Measurements from ENCODE around the gene SPATS2. TPM values are rescaled to one million over a fixed set of nuclear protein-coding genes. Genes with fewer than 3 reads are reported as not detected.

SPATS2 gene
- total RNA-seq, 2 experiments from 2014 or later: 22.7 to 36.4 TPM

DNA sequence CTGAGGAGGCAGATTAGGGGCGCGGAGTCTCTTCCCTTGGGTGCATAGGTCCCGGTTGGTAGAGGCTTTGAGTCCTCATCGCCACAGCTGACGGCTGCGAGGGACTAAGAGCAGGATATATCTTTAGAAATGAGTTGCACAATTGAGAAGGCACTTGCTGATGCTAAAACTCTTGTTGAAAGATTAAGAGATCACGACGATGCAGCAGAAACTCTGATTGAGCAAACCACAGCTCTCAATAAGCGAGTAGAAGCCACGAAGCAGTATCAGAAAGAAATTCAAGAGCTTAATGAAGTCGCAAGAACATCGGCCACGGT is 22.1 kb downstream of the SPATS2 start:
- TF ChIP-seq CTCF (conservative IDR thresholded peaks at IDR 0.05; ENCODE audit: low read length) (no peak), EZH2phosphoT487 (IDR thresholded peaks at IDR 0.05; ENCODE audit: borderline replicate concordance, low read depth, low read length) (no peak)
- Histone ChIP-seq H3K36me3 (ENCODE audit: insufficient read depth, low read length) (peaks cover 18% of the 10 kb centered on the region; the same call in 1 of the 2 replicates), H3K4me3 (ENCODE audit: low read depth, low read length, poor library complexity, severe bottlenecking) (no peak overlapping the region), H2AFZ (ENCODE audit: low read length) (no peak overlapping the region), H4K20me1 (ENCODE audit: insufficient read depth, low read length) (no peaks in the 10 kb centered on the region), H3K9me3 (ENCODE audit: low read length) (no peaks in the 10 kb centered on the region), H3K9me2 (ENCODE audit: insufficient read depth, low read length) (no peaks in the 10 kb centered on the region), H3K4me2 (ENCODE audit: low read length) (no peak overlapping the region), H3K27ac (ENCODE audit: low read depth, low read length, poor library complexity, severe bottlenecking) (no peak overlapping the region), H3K4me1 (ENCODE audit: insufficient read depth, low read length, poor library complexity, severe bottlenecking) (no peaks in the 10 kb centered on the region), H3K79me2 (ENCODE audit: insufficient read depth, low read depth, low read length) (peaks cover 18% of the 10 kb centered on the region; the same call in 1 of the 2 replicates)
- DNase-seq (ENCODE audit: low spot score): no peak
- CTCF ChIA-PET (ENCODE audit: unreplicated experiment): no interaction called here
- intact Hi-C loops (cut with micrococcal nuclease; ENCODE audit: unreplicated experiment): no loop called here
- POLR2A ChIA-PET: no interaction called here
- BruUV-seq (replicated peaks): no TSS peak

DNA sequence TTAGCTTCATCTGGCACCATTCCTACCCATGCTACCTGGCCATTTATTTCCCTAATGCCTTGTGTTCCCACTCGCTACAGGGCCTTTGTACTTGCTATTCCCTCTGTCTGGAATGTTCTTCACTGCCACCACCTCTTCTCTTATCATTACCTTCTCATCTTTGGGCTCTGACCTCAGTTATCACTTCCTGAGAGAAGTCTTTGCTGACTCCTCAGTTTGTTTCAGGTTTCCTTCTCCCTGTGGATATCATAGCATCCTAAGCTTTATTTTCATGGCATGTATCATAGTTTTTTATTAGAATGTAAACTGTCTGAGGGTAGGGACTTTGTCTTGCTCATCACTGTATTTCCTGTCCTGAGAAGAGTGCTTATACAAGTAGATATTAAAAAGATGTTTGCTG is 29.7 kb downstream of the SPATS2 start:
- ChIA-PET POLR2A (interaction anchor here (0.6 to 2.3 kb wide), 5 partner anchors 9 to 72 kb away, joined by 3 to 7 read pairs (median 3); no protein-coding TSS in a partner anchor), CTCF (ENCODE audit: unreplicated experiment) (interaction anchor here (0.8 kb wide), 1 partner anchor 204 kb away, joined by 3 read pairs; no protein-coding TSS in a partner anchor)
- Histone ChIP-seq H3K36me3 (ENCODE audit: insufficient read depth, low read length) (no peaks in the 10 kb centered on the region), H3K4me2 (ENCODE audit: low read length) (no peak overlapping the region), H3K27ac (ENCODE audit: low read depth, low read length, poor library complexity, severe bottlenecking) (no peak overlapping the region), H3K79me2 (ENCODE audit: insufficient read depth, low read depth, low read length) (peaks cover 5% of the 10 kb centered on the region; the same call in 1 of the 2 replicates), H3K9me3 (ENCODE audit: low read length) (no peaks in the 10 kb centered on the region), H3K9me2 (ENCODE audit: insufficient read depth, low read length) (no peaks in the 10 kb centered on the region), H3K4me3 (ENCODE audit: low read depth, low read length, poor library complexity, severe bottlenecking) (no peak overlapping the region), H2AFZ (ENCODE audit: low read length) (no peak overlapping the region), H4K20me1 (ENCODE audit: insufficient read depth, low read length) (no peaks in the 10 kb centered on the region; the same call in 1 of the 2 replicates), H3K4me1 (ENCODE audit: insufficient read depth, low read length, poor library complexity, severe bottlenecking) (no peaks in the 10 kb centered on the region)
- DNase-seq (ENCODE audit: low spot score): no peak
- intact Hi-C loops (cut with micrococcal nuclease; ENCODE audit: unreplicated experiment): no loop called here
- no peak for TF ChIP-seq EZH2phosphoT487 (IDR thresholded peaks at IDR 0.05; ENCODE audit: borderline replicate concordance, low read depth, low read length)
- TF ChIP-seq CTCF (conservative IDR thresholded peaks at IDR 0.05; ENCODE audit: low read length): no peak
- BruUV-seq (replicated peaks): no TSS peak

DNA sequence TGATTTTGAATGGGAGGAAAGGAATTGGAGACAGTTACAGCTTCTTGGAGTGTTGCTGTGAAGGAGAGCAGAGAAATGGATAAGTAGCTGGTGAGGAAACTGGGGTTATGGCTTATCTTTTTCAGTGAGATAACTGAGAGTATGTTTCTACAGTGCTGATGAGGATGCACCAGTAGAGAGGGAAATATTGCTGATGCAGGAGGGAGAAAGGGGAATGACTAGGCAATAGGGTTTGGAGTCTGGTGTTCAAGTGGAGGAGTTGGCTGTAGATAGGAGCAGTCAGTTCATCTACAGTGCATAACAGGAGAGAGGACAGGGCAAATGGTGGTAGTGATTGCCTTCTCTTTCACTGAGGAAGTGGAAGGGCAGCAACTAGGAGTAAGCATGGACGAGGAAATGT is 33.0 kb downstream of the SPATS2 start:
- H3K36me3 ChIP-seq (ENCODE audit: insufficient read depth, low read length): no peaks in the 10 kb centered on the region
- no peaks in the 10 kb centered on the region for H3K9me2 ChIP-seq (ENCODE audit: insufficient read depth, low read length)
- no peak overlapping the region for H3K4me2 ChIP-seq (ENCODE audit: low read length)
- H3K9me3 ChIP-seq (ENCODE audit: low read length): no peaks in the 10 kb centered on the region
- no peaks in the 10 kb centered on the region; the same call in 1 of the 2 replicates for H4K20me1 ChIP-seq (ENCODE audit: insufficient read depth, low read length)
- no TSS peak for BruUV-seq (replicated peaks)
- TF ChIP-seq CTCF (conservative IDR thresholded peaks at IDR 0.05; ENCODE audit: low read length) (no peak), EZH2phosphoT487 (IDR thresholded peaks at IDR 0.05; ENCODE audit: borderline replicate concordance, low read depth, low read length) (no peak)
- no peak overlapping the region for H2AFZ ChIP-seq (ENCODE audit: low read length)
- ChIA-PET CTCF (ENCODE audit: unreplicated experiment) (no interaction called here), POLR2A (interaction anchor here (0.5 to 1.2 kb wide), 4 partner anchors 19 to 251 kb away, joined by 3 to 7 read pairs (median 5); no protein-coding TSS in a partner anchor)
- DNase-seq (ENCODE audit: low spot score): no peak
- no peaks in the 10 kb centered on the region for H3K4me1 ChIP-seq (ENCODE audit: insufficient read depth, low read length, poor library complexity, severe bottlenecking)
- H3K79me2 ChIP-seq (ENCODE audit: insufficient read depth, low read depth, low read length): peaks cover under 1% of the 10 kb centered on the region; the same call in 1 of the 2 replicates
- intact Hi-C loops (cut with micrococcal nuclease; ENCODE audit: unreplicated experiment): no loop called here
- H3K27ac ChIP-seq (ENCODE audit: low read depth, low read length, poor library complexity, severe bottlenecking): no peak overlapping the region
- H3K4me3 ChIP-seq (ENCODE audit: low read depth, low read length, poor library complexity, severe bottlenecking): no peak overlapping the region
